SIG-M5 treated with dmso at 0.1 percent for 504 hours (cell line): ENCODE results near the gene NPEPL1.
"Not testable (repeated sequence)": the region's sequence is repeated elsewhere in the genome, so short reads cannot be mapped to it uniquely, and the experiment has no call there.

Experiments used
- DNase-seq: peaks from one replicate; lab custom pipeline; 2025; ENCODE audit not compliant: unreplicated experiment; lab: John Stamatoyannopoulos, UW

The NPEPL1 gene

DNA sequence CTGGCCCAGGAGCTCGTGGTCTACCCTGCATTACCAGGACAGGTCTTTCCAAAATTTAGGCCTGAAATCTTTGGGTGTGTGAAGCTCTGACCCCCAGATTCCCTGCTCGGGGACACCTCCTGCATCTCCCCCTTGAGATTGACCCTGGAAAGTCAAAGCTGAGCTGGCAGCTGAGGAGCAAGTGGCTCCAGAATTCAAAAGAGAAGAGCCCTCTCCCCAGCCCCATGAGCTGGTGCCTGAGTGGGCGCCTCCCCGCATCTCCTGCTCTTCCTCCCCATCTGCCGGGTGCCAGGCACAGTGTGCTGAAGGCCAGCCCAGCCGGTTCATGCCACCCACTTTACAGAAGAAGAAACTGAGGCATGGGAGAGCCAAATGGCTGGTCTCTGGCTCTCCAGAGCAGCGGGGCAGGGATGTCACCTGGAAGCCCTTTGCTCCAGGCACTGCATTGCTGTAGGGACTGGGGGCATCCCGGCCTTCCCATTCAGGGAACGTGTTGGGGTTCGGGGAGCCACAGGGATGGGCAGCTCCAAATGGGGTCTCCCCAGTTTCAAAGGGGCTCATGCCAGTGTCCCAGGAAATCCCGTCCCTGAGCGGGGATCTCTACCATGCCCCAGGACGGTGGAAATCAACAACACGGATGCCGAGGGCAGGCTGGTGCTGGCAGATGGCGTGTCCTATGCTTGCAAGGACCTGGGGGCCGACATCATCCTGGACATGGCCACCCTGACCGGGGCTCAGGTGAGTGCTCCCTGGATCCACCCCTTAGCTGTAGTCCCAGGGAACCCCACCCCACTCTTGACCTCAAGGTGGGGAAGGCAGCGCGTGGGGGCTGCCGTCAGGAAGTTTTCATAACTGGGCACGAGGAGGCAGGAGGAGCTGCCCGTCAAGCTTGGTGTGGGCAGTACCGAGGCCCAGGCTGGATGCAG lies 20.5 kb downstream of the NPEPL1 start:
- DNase-seq: no peak

DNA sequence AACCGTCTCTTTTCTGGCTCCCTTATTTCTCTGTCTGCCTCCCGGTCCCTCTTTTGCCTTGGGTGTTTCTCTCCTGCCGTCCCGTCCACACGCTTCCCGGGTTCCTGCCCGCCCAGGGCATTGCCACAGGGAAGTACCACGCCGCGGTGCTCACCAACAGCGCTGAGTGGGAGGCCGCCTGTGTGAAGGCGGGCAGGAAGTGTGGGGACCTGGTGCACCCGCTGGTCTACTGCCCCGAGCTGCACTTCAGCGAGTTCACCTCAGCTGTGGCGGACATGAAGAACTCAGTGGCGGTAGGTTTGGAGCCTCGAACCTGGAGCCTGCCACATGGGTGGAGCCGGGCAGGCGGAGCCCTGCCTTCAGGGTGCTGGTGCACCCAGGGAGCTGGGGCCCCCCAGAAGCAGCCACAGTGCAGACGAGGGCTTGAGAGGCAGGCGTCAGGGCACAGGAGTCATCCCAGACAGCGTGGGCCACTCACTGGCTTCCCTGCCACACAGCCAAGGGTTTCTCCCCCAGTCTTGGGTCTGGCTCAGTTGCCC lies 21.3 kb downstream of the NPEPL1 start:
- DNase-seq: no peak

DNA sequence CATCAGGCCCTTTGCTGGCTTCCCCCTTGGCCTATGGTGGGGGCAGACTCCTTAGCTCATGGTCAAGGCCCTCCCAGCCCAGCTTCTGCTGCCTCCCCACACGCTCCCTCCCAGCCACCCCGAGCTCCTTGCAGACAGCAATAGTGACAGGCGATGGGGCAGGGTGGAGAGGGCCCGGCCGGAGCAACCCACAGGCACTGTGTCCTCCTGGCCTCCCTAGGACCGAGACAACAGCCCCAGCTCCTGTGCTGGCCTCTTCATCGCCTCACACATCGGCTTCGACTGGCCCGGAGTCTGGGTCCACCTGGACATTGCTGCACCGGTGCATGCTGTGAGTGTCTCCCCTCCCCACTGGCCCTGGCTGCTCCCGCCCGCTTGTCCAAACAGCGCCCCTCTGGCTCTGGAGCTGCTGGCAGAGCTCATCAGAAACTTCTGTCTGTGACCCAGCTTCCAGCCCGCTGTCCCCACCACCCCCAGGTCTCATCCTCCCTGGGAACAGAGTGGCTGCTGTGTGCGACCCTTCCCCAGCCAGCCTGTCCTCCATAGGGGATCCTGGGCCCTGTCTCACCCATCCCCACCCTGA lies 21.8 kb downstream of the NPEPL1 start:
- no peak for DNase-seq

DNA sequence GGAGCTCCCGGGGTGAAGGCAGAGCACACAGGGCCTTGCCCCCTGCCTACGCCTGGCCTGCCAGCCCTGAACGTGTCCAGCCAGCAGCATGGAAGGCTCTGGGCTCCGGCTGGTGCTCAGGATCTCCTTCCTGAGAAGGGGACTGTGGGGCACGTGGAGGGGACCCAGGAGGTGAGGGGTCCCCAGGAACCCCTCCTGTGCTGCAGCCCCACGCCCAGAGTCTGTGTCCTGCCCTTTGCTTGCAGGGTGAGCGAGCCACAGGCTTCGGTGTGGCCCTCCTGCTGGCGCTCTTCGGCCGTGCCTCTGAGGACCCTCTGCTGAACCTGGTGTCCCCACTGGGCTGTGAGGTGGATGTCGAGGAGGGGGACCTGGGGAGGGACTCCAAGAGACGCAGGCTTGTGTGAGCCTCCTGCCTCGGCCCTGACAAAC lies 22.3 kb downstream of the NPEPL1 start:
- no peak for DNase-seq

DNA sequence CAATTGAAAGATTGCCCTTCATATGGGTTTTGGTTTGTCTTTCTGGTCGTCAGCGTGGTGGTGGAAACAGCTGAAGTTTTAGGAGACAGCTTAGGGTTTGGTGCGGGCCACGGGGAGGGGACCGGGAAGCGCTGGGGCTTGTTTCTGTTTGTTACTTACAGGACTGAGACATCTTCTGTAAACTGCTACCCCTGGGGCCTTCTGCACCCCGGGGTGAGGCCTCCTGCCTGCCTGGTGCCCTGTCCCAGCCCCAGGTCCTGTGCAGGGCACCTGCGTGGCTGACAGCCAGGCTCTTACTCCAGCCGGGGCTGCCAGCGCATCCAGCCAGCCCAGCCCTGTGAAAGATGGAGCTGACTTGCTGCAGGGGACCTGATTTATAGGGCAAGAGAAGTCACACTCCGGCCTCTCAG lies 22.8 kb downstream of the NPEPL1 start:
- DNase-seq: no peak

DNA sequence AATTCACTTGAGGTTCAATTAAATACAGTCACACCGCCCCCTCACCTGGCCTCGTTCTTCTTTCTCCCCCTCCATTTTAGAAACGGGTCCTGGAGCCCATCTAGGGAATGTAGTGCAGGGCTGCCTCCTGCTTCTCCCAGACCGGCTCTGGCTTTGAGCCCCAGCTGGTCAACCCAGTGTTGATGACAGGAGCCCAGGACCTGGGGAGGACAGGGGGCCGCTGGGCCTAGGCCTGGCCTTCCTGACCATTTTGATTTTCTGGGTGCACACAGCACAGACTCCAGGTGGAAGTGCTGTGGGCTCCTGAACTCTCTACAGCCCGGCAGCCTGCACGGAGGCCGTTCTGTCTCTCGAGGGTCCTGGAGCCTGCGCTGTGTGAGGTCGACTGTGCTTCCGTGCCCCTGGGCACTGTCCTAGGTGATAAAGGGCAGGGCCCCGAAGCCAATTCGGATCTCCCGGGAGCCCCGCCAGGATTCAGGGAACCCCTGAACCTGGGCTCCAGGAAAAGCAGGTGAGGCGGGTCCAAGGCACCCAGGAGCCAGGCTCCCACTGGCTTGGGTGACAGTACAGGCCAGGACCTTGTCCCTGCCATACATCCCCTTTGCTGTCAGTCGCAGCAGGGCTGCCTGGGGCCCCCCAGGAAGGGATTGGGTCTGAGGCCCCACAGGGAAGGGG lies 23.3 kb downstream of the NPEPL1 start:
- no peak for DNase-seq

DNA sequence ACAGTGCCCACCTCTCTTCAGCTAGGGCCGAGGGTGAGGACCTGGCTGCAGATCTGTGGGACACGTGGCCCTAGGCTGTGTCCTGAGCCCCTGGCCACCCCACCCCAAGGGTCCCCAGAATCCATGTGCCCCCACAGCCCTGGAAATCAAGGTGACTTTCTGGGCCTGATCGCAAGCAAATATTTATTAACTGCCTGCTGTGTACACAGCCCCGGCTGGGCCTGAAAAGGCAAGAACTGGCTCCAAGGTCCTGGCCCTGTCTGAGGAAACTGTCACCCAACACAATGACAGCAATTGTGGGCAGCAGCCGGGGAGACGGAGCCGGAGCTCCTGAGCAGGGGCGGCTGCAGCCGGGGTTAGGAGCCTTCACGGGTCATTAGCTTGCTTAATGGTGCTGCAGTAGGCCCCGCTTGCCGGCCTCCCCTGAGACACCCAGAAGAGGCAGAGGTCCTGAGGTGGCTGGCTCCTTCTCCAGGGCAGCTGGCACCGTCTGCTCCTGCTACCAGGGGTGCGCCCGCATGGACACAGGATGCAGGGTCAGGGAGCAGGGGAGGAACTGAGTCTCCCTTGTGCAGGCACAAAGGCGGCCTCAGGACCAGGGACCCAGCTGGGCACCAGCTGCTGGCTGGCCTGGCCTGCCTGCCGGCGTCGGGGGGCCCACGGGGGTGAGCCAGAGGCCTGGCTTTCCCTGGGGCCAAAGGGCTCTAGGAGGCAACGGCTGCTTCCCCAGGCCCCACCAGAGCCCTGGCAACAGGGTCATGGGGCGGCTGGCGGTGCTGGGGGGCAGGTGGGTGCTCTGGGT lies 24.1 kb downstream of the NPEPL1 start:
- no peak for DNase-seq

DNA sequence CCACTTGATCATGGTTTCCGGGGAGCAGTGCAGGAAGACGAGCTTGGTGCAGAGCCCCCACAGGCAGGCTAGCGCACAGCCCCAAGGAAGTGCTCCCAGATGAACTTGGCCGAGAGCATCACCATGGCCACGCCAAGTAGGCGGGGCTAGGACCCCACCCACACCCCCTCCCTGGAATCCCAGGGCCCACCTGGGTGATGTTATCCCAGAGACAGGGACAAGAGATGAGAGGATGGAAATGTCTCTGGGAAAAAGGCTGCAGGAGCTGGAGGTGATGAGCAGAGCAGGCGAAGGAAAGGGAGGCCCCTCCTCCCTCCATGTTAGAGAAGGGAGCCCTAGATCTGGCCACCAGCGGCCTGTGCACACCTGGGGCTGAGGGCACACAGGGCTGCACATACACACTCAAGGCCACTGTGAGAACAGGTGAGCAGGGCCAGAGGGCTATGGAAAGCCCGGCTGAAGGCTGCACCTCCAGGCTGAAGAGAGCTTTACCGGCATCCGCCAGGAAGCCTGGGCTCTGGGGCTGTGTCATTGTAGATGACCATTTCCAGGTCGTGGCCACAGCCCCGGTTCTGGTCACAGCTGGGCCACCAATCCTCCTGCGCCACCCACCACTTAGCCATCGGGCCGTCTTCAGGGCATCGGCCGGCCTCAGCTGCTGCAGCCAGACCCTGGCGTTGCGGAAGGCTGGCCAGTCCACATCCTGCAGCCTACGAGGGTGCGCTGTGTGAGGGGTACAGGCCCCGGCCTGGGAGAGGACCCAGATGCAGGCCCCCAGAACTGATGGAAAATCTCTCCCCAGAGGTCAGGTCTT lies 24.9 kb downstream of the NPEPL1 start:
- DNase-seq: no peak

DNA sequence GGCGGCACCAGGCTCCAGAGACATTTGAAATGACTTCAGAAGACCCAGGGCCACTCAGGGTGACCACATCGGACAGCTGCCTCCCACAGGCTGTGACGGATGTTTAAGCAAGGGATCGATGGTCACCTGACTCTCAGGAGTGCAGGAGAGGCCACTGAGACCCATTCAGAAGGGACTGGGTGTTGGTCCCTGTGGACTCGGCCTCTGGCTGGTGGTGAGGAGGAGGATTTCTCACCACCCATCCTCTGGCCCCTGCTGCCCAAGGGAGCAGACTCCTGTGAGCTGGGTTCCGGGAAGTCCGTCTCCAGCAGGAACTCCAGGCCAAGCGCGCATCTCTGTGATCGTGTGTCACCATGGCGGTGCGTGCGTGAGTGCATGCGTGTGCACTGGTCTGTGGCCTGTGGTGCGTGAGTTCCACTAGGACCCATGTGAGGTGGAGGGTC lies 25.5 kb downstream of the NPEPL1 start:
- DNase-seq: no peak

DNA sequence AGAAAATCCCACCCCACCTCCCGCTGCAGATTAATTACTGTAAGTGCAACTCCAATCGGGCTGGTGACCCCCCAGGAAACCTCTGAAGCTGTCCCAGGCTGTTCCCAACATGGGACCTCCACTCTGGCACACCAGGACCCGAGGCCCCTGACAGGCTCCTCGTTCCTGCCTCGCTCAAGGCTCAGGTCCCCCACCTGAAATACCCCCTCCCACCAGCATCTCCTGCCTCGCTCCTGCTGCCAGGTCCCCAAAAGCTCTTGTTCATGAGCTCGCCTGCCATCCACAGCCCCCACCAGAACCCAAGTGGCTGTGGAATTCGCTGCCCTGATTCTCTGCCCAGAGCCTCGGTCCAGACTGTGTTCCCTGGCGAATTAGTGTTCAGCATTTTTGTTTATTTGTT lies 26.1 kb downstream of the NPEPL1 start:
- DNase-seq: no peak

DNA sequence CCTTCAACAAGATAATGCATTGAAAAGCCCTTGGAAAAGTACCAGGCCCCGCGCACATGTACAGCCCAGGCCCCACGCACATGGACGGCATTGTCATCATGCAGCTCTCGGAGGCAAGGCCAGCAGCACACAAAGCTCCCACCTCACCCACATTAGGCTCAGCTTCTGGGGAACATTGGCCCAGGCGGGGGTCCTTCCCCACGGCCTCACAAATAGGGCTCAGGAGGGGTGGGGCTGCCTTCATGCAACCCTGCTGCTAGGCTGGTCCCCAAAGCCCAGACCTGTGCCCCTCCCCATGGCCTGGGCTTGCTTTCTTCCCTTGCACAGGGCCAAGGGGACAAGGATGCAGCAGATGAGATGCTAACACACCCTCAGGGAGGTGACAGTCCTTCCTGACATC lies 26.7 kb downstream of the NPEPL1 start:
- no peak for DNase-seq

DNA sequence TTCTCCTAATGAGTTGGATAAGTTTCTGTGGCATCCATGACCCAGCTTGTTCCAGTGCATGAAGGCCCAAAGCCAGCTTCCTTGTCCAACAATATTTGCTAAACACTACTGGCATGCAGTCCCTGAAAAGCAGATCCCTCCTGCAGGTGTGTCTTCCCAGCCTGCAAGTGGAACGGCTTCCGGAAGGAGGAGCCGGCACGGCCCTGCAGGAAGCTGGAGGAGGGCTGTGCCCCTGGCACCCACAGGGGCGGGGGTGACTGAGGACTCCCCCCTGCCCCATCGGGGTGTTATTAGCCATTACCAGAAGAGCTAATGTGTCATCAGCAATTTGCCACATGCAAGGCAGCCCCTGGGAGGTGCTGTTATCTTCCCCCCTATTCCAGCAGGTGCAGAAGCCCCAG lies 27.4 kb downstream of the NPEPL1 start:
- DNase-seq: no peak

DNA sequence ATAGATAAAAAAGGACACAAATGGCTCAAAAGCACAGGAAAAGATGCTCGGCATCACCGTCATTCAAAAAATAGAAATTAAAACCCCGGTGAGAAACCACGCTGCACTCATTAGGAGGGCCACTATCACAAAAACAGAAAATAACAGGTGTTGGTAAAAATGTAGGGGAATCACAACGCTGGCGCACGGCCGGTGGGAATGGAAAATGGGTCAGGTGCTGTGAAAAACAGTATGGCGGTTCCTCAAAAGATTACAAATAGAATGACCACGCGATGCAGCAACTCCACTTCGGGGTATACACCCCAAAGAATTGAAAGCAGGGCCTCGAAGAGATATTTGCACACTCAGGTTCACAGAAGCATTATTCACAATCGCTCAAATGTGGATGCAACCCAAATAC lies 28.3 kb downstream of the NPEPL1 start:
- no peak for DNase-seq

DNA sequence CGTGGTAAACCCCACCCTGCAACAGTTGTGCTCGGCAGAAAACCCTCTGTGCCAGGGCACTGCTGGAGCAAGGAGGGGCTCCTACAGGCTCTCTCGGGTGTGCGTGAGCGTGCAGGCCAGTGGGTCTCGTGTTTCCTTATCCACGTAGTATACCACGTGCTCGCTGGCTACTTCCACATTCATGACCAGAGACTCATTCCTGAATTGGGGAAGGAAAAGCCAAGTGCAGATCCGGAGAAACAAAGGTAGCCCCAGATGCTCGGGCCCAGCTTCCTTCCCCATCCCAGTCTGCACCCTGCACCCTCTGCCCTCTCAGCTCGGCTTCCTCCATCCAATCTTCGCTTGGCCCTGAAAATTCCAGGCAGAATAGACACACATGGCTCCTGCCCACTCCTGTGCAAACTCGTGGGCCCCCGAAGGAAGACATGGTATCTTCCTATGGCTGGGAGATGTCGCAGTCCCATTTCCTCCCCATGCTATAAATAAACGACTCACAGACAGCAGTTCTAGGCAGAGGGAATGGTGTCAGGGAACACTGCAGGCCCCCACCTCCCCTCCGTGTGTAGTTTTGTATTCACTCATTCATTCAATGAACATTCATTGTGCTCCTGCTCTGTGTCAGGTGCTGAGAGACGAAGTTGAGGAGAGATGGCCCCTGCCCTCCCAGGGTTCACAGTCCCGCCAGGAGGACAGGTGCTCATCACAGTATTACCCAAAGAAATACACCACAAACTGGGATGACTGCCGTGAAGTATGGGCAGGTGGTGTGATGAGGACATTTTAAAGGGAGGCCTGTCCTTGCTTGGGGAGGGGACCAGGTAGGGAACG lies 29.6 kb downstream of the NPEPL1 start:
- no peak for DNase-seq

DNA sequence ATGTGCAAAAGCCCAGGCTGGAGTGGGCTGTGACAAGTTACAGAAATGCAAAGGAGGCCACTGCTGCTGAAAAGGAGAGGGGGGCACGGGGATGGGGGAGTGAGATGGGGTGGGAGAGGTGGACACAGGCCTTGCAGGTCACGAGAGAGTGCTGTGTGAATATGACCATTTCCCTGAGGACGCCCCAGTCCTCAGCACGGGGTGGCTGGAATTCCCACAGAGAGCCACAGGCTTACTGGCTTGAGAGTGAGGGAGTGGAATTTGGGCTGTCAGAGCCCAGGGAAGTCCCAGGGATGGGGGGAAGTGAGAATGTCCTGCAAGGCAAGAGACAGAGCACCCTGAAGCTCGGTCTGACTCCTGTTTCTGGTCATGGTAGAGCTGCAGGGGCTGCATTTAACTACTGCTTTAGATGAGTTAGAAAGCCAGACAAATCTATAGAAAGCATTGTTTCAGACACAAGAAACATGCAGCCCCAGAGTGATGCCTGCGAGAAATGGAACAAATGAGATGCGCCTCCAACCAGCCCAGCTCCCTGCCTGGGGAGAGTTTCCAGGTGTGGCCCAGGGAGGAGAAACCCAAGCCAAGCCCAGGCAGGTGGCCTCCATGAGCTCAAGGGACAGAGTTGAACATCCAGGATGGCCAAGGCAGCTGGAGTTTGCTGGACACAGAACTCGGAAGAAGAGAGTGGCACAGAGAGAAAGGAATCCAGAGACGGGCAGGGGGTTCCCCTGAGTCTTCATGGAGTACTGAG lies 30.5 kb downstream of the NPEPL1 start:
- DNase-seq: no peak

DNA sequence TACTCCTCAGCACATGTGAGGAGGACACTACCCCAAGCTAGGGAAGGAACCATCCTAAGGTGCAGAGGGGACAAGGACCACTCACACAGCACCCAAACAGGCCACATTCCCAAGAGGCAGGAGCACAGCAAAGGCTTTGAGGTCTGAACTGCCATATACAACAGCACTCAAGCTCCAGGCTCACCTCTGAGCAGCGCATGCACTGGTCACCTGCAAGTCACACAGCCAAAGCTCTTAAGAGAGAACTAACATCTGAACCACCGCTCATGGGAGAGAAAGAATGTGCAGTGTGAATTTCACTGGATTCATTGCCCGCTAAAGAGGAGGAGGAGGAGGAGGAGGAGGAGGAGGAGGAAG lies 31.0 kb downstream of the NPEPL1 start:
- DNase-seq: no peak

DNA sequence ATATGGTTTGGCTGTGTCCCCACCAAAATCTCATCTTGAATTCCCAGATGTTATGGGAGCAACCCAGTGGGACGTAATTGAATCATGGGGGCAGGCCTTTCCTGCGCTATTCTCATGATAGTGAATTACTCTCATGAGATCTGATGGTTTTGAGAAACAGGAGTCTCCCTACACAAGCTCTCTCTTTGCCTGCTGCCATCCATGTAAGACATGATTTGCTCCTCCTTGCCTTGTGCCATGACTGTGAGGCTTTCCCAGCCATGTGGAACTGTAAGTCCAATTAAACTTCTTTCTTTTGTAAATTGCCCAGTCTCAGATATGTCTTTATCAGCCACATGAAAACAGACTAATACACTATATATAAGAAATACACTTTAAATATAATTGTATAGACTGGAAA lies 33.6 kb downstream of the NPEPL1 start:
- DNase-seq: not testable (repeated sequence)

DNA sequence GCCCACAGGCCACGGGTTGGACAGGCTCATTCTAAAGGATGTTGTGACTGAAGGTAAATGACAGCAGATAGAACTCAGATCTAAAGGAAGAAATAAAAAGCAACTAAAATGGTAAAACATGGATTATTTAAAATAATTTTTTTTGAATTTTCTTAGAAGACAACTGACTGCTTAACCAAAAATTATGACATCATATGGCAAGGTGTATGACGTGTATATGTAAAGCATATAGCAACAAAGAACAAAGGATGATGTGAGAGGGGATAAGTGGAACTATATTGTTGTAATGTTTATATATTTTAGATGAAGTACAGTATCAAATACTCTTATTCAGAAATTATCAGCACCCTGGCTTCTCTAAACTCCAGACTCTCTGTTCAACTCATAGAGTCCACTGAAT lies 38.6 kb downstream of the NPEPL1 start:
- DNase-seq: no peak

DNA sequence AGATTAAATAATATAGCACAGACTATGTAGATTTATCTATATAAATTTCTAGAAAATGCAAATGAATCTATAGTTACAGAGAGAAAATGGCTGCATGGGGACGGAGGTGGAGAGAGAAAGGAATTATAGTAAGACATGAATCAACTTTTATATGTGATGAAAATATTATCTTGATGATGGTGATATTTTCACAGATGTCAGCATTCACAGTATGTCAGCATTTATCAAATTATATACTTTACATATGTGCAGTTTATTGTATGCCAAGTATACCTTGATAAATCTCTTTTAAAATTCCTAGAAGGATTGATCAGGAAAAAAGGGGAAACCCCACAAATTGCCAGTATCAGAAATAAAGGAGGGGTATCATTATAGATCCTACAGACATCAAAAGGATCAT lies 44.6 kb downstream of the NPEPL1 start:
- DNase-seq: no peak
